NCI-H1436 (cell line): ENCODE measurements around the gene C15orf62.
A peak's percentile ranks its signal among the peaks of the same experiment; 100 is the strongest.

Experiments used
- DNase-seq: peaks from one replicate; lab custom pipeline; 2025; lab: John Stamatoyannopoulos, UW

The C15orf62 gene

GRCh38 chr15:40755812-40756208 lies 14.0 kb upstream of the C15orf62 start:
- DNase-seq, result peak; percentile 33

GRCh38 chr15:40756938-40757337 lies 12.8 kb upstream of the C15orf62 start:
- DNase-seq, result no peak

GRCh38 chr15:40759961-40760360 lies 9.8 kb upstream of the C15orf62 start:
- DNase-seq, result no peak

DNA sequence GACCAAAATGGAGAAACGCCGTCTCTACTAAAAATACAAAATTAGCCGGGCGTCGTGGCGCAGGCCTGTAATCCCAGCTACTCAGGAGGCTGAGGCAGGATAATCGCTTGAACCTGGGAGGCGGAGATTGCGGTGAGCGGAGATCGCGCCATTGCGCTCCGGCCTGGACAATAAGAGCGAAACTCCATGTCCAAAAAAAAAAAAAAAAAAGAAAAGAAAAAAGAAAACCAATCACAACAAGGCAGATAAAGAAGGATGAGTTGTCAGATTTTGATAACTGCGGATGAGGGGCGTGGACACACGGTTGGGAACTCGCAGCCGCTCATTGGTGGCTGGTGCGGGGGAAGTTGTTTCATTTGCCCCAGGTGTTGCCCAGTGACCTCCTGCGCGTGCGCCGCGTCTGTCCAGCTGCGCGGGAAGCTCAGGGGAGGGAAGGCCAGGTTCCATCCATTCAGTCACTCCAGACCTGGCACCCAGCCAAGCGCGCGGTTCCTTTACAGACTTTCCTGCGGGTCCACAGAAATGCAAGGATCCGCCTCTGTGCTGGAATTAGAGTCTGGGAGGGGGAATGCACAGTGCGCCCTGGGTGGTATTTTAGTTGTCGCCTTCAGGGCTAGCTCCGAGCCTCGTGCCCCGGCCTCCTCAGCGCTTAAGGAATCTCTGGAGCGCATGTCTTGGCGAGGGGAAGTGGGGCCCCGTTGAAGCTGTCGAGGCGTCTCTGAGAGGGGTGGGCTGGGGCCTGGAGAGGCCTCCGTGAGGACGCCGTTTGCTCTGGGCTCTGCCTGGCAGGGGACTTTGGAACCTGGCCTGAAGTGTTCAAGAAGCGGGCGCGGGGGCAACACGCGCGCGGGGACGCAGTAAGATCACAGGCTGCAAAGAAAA lies 6.6 kb upstream of the C15orf62 start:
- DNase-seq, result peak; percentile 71

GRCh38 chr15:40763801-40764628 lies 5.8 kb upstream of the C15orf62 start, which contains the start of gene GCHFR:
Gene GCHFR (plus strand): TSS chr15:40764068. CDS start chr15:40764181, 113 bp downstream.
- peak; percentile 46 for DNase-seq

DNA sequence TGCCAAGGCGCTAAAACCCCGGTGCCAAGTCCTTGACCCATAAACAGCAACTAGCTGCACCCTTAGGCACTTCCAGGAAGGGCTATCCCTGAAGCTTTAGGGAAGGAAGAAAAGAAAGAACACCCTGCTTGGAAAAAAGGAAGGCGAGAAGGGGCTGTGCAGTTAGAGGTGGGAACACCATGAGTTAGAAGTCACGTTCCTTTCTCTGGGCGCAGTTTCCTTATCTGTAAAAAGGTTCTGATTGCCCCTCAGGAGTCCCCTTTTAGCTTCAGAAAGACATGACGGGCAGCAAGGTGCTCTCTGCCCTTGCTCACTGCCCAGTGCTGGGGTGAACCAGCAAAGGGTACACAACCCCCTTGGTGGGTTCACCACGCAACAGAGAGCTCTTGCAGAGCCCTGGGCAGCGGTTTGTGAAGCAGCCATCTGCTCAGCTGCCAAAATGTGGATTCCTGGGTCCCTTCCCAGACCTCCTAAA lies 5.1 kb upstream of the C15orf62 start:
- DNase-seq, result no peak

DNA sequence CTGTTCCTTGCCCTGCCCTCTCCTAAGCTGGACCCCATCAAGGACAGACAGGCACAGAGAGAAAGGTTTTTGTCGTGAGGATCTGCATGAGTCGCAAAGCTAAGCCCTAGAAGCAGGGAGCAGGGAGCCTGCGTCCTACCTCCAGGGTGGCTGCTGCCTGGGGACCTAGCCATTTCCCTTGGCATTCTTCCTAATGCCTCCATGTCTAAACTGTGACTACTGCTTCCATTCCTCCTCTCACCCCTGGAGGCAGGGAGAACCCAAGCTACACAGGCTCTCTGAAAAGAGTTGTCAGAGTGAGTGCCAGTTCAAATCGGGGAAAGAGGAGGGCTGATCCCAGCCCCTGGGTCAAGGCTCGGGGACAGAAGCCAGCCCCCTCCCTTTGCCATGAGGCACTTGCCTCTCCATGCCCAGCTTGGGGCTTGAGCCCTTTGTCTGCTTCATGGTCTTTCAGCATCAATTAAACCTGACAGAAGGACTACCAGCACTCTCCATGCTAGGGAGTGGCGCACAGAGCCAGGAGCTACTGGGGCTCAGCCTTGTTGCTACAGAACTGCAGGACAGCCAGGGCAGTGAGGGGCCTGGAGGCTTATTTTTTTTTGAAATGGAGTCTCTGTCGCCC lies 3.5 kb upstream of the C15orf62 start:
- DNase-seq, result no peak

DNA sequence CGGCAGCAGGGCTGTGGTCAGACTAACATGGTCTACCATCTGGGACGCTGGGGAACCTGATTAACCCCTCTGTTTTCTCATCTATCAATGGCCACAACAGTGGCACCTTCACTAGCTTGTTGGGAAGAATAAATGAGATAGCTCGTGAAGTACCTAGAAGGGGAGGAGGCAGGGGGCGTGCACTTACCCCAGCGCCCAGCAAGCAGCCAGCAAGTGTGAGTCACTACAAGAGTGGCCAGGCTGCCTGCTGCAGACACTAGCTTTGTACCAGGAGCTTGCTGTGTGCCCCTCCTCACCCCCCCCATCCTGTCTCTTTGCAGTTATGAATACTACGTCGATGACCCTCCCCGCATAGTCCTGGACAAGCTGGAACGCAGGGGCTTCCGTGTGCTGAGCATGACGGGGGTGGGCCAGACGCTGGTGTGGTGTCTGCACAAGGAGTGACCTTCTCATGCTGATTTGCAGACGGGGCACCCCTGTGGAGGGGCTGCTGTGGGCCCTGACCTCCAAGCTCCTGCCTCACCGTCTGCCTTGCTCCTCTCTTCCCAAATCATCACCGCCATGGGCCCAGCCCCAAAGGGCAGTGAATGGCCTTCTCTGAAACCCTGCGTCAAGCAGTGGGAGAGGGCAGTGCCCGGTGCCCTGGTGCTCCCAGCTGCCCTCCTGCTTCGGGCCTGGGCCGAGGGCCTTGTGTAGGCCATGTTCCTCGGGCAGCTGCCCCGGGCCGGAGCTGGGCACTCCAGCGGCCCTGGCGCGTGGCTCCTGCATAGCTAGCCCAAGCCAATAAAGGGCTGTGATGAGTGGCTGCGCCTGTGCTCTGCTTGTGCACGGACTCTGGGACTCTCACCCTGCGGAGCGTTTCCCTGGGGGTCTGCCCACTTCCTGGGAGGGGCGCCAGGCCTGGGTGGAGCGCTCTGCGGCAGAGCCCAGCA lies 2.6 kb upstream of the C15orf62 start:
- DNase-seq, result no peak

DNA sequence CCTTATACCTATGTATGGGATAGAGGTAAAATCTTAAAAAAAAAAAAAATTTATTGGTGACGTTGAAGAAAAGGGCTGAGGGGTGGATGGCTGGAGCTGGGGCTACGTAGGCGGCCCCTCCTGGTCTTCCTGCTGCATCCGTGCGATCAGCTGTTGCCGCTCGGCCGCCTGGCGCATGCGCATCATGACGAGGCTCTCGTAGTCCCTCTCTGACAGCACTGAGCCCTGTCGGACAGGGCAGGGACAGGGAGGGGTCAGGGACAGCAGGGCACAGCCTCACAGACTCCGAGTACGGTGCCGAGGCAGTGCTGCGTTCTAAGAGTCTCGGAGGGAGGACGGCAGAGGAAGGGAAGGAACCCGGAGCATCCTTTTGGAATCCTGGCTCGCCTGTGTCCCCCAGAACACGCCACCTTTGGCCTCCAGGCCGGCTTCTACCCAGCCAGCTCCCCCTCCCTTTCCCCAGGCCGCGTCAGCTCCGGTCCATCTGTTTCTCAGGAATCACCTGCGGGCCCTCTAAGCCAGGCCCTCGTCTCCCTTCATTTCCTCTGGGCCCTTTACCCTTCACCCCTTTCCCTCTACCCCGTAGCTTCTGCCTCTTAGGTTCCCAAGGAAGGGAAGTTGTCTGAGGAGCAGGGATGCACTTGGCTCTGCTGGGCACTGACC lies 1.8 kb upstream of the C15orf62 start:
- DNase-seq, result no peak

DNA sequence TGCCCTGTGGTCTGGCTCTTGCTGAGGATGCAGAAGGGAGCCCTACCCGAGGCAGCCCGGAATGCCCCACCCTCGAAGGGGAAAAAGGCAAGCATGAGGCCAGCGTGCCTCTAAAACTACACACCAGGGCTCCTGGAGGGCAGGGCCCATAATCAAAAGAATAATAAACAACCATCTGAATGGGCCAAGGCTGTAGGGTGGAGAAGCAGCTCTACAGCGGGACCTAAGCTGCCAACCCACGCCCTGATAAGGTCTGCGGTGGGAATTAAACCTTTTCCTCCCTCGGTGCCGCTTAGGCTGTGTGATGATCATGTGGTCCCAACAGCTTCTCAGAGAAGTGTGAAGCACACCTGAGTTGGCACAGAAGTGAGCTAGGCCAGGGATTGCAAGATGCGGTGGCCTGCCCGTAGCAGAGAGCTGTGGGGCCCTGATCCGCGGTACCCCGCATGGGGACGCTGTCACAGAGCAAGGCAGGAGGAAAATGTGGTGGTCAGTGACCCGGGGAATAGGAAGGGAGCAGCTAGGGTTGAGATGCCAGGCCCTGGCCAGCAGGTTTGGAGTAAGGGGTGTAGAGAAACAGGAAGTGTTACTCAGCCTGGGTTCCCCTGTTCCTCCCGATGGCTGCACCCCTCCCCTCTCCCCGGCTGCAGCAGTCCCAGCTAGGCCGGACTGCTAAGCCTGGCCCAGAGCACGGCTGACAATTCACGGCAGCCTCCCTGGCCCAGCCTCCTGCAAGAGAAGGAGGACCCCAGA lies 1.1 kb upstream of the C15orf62 start:
- DNase-seq, result no peak

DNA sequence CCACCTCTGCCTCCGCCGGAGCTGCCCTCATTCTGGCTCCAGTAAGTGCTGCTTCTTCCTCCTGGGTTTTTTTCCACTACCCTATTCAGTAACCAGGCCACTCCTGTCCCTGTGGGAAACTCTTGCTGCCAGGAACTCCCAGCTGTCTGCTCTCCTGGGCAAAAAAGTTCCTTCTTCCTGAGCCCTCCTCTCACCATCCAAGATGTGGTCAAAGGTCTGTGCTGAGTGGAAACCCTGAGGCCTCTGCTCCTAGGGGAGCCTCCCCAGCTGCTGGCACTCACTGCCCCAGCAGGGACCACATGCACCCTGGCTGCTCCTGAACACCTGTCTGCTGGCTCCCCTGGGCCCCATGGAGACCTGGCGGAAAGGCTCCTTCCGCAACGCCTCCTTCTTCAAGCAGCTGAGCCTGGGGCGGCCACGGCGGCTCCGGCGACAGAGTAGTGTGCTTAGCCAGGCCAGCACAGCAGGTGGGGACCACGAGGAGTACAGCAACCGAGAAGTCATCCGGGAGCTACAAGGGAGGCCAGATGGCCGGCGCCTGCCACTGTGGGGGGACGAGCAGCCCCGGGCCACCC lies 454 bp downstream of the C15orf62 start:
- peak; percentile 41 for DNase-seq

DNA sequence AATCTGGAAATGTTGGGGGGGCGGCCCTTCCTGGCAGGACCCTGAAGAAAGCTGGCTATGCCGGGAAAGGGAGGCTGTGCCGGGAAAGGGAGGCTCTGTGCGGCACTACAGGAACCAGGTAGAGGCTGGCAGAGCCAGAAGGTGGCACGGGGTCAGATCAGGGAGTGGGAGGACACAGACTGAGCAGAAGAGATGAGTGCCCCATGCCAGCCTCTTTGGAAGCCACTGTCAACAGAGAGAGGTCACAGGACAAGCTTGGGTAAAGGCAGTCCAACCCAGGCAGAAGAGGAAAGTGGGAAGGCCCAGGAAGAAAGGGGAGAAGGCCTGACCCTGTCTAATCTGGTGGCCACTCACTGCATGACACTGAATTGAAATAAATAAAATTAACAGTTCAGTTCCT lies 1.5 kb downstream of the C15orf62 start:
- DNase-seq, result no peak

- DNase-seq, result no peak
Observed at GRCh38 chr15:40772014-40772413, 2.2 kb downstream of the C15orf62 start.

DNA sequence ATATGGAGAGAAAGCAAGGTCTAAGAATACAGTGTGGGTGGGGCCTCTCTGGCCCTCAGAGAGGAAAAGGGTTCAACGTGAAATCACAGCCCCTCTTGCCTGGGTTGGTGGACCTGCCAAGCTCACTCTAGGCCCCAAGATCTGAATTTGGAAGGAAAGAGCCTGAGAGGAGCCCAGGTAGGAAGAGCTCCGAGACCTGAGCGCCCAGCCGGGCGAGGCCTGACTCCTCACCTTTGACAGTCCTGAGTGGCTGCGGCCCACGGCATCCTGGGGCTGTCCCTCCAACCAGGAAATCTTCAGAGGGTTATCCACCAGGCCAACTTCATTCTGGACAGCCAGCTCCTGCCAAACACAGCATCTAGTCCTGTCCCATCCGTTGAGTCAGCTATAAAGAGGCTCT lies 3.7 kb downstream of the C15orf62 start:
- no peak for DNase-seq

- DNase-seq, result no peak
Observed at GRCh38 chr15:40773902-40774301, 4.1 kb downstream of the C15orf62 start.

GRCh38 chr15:40775007-40775406 lies 5.2 kb downstream of the C15orf62 start:
- no peak for DNase-seq

DNA sequence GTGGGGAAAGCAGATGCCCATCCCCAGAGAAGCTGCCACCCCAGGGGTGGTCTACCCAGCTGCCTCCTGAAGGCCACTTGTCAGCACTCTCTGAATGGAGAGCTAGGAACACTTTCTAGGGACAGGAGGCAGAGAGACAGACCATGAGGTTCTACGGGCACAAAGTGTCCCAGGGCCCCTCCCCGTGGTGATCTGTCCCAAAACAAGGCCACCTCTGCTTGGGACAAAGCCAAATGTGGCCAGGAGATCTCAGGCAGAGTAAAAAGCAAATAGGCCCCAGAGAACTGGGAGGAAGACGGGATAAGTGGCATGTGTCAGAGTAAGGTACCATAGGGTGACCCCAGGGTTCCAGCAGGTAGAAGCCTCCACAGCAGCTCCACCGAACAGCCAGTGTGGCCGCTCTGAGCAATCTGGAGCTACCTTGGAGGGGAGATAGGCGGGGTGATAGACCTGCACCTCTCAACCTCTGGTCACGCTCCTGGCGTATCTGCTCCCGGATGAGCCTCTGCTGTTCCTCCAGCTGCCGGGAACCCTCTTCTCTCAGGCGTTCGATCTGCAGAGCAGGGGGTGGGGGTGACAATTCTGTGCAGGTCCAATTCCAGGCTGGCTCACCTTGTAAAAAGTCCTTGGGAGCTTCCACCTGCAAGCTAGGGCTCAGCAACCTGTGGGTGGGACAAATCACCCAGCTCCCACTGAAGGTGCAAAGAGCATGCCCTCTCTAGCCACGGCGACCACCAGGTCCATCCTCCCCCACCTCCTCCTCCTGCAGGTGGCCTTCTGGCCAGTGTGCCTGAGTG lies 6.2 kb downstream of the C15orf62 start:
- DNase-seq, result no peak

DNA sequence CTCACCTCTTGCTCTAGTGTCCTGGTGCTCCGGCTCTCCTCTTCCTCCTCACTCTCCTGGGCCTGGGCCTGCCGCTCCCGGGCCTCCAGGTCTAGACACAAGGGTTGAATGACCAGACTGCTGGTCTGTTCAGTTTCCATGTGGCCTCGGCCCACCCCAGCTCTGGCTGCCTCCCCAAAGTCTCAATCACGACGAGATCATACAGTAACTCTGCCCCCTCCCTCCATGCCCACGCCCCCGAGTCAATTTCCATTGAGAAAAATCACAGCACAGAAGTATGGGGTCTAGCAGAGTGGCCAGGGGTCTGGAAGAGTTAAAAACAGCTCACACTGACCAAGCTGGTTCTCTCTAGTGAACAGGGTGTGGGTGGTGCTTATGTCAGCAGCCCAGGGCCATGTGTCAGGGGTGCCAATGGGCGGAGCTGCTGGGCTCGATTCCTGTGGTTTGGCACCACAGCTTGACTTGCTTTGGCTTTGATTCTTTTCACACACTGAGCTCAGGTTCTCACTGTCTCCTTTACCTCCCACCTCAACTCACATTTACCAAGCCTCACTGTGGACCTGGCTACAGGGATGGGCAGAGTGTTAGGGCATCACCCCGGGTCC lies 6.9 kb downstream of the C15orf62 start:
- no peak for DNase-seq
